ENCODE results near the gene RIMBP3C. TPM values are rescaled to one million over a fixed set of nuclear protein-coding genes. Genes with fewer than 3 reads are reported as not detected.

RIMBP3C gene
- total and polyA plus RNA-seq, 2 of the 8 experiments (the other 6 are each of a cell fraction or from before 2014, with no cell fraction given): 0.08 TPM; not detected in 1

- TF ChIP-seq HDAC6 (IDR thresholded peaks at IDR 0.05; ENCODE audit: low read depth, low read length) (no peak), CBX8 (IDR thresholded peaks at IDR 0.05; ENCODE audit: borderline replicate concordance, low read depth, low read length) (no peak), NANOG (IDR thresholded peaks at IDR 0.05; ENCODE audit: insufficient read depth, low read depth, low read length, poor library complexity, severe bottlenecking) (no peak), FOSL1 (IDR thresholded peaks at IDR 0.05; ENCODE audit: insufficient read depth, low read depth, low read length) (no peak), CTCF (IDR thresholded peaks at IDR 0.05; ENCODE audit: control extremely low read depth in 1 of 3, insufficient read depth in 1 of 3, low read depth in 1 of 3, low read length in 3 of 3) (no peak), TCF12 (IDR thresholded peaks at IDR 0.05; ENCODE audit: low read depth, low read length) (no peak)
These were observed 36.7 kb upstream of the RIMBP3C start (continued) for GRCh38 chr22:21587803-21588611.
